HG03457 (cell line): ENCODE measurements around the gene ABCG2.

Experiments
- ATAC-seq: cut with Tn5 transposase; IDR thresholded peaks from one replicate; pipeline ENCODE4 v1.9.1; 2021; ENCODE audit warnings: moderate number of reproducible peaks; ENCODE audit not compliant: unreplicated experiment

ABCG2 gene

GRCh38 chr4:88158489-88159228 lies at the start of gene ABCG2:
Gene ABCG2, minus strand, starts transcription at chr4:88158639. Its CDS starts 18,644 bp downstream, at chr4:88139995.
- no peak for ATAC-seq

DNA sequence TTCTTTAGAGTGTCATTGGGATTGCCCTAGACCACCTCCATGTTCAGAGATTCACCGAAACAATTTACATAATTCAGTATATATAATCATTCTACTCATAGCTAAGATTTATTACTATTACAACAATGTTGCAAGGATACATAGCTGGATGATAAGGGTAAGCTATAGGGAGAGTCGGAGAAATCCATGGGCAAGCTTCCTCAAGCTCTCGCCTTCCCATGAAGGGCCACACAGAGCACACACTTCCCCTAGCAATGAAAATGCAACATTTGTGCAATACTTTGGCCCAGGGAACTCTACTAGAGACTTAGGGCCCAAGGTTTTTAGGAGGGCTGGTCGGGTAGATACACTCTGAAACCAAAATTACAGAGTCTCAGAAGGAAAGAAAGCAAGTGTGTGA lies 49.7 kb upstream of the ABCG2 start:
- ATAC-seq = no peak

GRCh38 chr4:88207171-88207570 lies 48.7 kb upstream of the ABCG2 start:
- ATAC-seq = no peak

DNA sequence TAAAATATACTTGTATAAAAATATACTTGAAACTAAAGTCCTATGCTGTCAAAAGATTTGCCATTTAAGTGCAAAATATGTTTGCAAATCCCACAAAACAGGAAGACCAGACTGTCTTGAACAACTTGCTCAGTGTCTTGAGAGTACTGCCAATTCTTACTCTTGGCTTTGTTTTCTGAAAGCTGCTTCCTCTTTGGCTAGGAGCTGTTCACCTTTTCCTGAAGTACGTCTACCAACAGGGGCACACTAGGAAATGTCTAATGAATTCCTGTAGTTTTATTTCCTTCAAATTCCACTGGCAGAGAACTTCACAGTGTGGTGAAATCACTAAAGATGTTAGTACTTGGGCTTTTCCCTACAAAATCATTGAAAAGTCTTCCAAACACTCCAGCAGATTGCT lies 46.4 kb upstream of the ABCG2 start:
- ATAC-seq = no peak

DNA sequence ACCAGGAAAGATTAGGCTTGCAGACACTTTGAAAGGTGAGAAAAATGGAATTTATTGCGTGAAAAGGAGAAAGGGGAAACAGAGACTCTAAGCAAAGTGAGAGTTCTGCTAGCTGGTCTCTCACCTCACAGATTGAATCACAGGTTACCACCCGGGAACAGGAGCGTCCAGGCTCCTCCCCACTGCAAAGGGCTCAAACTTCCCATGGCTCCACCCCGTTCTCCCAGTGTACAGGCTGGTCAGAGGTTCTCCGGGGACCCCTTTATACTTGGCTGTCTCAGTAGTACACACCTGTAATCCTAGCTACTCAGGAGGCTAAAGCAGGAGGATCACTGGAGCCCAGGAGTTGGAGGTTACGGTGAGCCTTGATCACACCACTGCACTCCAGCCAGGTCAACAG lies 44.0 kb upstream of the ABCG2 start:
- no peak for ATAC-seq

- ATAC-seq = no peak
These were observed 41.7 kb upstream of the ABCG2 start for GRCh38 chr4:88200186-88200585.

GRCh38 chr4:88196523-88197185 lies 38.2 kb upstream of the ABCG2 start:
- no peak for ATAC-seq

- ATAC-seq = no peak
These were observed 37.5 kb upstream of the ABCG2 start for GRCh38 chr4:88196013-88196365.

DNA sequence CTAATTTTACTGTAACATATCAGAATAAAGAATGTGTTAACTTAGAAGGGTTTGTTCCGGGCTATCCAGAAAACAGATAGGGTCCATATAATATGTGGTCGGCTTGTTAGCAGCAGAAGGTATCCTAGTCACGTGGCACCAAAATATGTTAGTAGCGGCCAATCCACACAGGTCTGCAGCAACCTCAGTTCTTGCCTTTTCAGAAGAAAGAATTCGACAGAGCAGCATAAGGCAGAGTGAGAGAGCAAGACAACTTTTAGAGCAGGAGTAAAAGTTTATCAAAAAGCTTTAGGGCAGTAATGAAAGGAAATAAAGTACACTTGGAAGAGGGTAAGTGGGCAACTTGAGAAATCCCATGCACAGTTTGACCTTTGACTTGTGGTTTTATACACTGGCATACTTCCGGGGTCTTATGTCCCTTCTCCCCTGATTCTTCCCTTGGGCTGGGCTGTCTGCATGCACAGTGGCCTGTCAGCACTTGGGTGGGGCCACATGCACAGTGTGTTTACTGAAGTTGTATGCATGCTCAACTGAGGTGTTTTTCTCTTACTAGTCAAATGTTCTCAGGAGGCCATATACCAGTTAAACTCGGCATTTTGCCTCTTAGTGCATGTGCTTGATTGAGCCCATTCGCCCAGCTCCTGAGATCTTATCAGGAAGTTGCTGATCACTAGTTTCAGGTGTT lies 37.0 kb upstream of the ABCG2 start:
- ATAC-seq = no peak

GRCh38 chr4:88191404-88191803 lies 33.0 kb upstream of the ABCG2 start:
- ATAC-seq = no peak

- ATAC-seq = no peak
These were observed 31.6 kb upstream of the ABCG2 start for GRCh38 chr4:88189881-88190585.

GRCh38 chr4:88189418-88189738 lies 30.9 kb upstream of the ABCG2 start:
- no peak for ATAC-seq

DNA sequence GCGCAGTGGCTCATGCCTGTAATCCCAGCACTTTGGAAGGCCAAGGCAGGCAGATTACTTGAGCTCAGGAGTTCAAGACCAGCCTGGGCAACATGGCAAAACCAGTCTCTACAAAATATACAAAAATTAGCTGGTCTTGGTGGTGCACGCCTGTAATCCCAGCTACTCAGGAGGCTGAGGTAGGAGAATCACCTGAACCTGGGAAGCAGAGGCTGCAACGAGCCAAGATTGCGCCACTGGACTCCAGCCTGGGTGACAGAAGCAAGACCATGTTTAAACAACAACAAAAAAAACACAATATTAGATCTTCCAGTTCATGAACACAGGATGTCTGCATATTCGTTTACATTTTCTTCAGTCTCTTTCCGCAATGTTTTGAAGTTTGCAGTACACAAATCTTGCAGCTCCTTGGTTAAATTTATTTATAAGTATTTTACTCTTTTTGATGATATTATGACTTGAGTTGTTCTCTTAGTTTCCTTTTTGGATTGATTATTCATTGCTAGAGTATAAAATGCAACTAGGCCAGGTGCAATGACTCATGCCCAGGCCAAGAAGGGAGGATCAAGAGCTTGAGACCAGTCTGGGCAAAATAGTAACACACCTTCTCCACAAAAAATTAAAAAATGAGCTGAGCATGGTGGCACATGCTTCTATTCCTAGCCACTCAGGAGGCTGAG lies 30.4 kb upstream of the ABCG2 start:
- ATAC-seq = no peak

GRCh38 chr4:88187766-88188165 lies 29.3 kb upstream of the ABCG2 start:
- ATAC-seq = no peak

GRCh38 chr4:88185906-88186305 lies 27.5 kb upstream of the ABCG2 start:
- no peak for ATAC-seq

DNA sequence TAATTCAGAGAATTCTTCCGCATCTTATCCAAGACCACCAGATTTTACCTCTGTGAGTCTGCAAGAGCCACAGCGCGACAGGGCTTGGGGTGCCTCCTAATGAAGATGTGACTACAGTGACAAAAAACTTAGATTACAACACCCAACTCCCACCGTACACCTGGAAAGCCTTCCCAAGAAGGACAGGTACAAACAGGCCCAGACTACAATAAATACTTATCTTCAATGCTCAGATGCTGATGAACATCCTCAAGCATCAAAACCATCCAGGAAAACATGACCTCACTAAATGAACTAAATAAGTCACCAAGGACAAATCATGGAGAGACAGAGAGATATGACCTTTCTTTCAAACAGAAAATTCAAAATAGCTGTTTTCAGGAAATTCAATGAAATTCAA lies 20.8 kb upstream of the ABCG2 start:
- no peak for ATAC-seq

- ATAC-seq = no peak
These were observed 20.3 kb upstream of the ABCG2 start for GRCh38 chr4:88178626-88179231.

DNA sequence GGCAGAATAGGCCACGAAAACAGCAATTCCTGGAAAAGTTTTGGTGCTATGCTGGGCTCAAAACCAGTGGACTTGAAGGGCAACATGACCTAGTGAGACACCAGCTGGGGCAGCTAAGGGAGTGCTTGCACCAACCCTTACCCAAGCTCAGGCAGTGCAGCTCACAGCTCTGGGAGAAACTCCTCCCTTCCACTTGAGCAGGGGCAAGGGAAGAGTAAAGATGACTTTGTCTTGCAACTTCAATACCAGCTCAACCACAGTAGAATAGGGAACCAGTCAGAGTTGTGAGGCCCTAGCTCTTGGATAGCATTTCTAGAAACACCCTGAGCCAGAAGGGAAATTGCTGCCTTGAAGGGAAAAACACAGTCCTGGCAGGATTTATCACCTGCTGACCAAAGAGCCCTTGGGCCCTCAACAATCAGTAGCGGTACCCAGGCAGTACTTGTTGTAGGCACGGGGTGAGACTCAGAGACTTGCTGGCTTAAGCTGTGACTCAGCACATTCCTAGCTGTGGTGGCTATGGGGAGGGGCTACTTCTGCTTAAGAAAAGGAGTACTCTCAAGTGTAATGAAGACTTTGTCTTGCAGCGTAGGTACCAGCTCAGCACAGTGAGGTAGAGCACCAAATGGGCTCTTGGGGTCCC lies 19.7 kb upstream of the ABCG2 start:
- no peak for ATAC-seq

GRCh38 chr4:88172987-88173386 lies 14.5 kb upstream of the ABCG2 start:
- no peak for ATAC-seq

GRCh38 chr4:88171206-88171605 lies 12.8 kb upstream of the ABCG2 start:
- no peak for ATAC-seq
